Activated naive CD4-positive, alpha-beta T cell (primary cell): ENCODE measurements around the gene EXO1.

Source experiments
- DNase-seq, 4 experiments: peaks; one replicate each; lab custom pipeline; 2025; lab: John Stamatoyannopoulos, UW

Gene EXO1

GRCh38 chr1:241891296-241891695, 43.3 kb downstream of the EXO1 start:
- no peak for DNase-seq

GRCh38 chr1:241894016-241894415, 46.0 kb downstream of the EXO1 start:
- no peak for DNase-seq

- DNase-seq, result no peak
Measured at GRCh38 chr1:241895013-241895412, 47.0 kb downstream of the EXO1 start.

GRCh38 chr1:241896670-241896962, 48.6 kb downstream of the EXO1 start:
- no peak for DNase-seq

- no peak for DNase-seq
Measured at GRCh38 chr1:241899210-241899609, 51.2 kb downstream of the EXO1 start.

GRCh38 chr1:241900381-241900780, 52.4 kb downstream of the EXO1 start:
- DNase-seq, result no peak

GRCh38 chr1:241902391-241903065, 54.5 kb downstream of the EXO1 start:
- no peak for DNase-seq

- DNase-seq, result no peak
Measured at GRCh38 chr1:241916196-241916595, 68.2 kb downstream of the EXO1 start.

- DNase-seq, result no peak
Measured at GRCh38 chr1:241917487-241917886, 69.5 kb downstream of the EXO1 start.

GRCh38 chr1:241918879-241919278, 70.9 kb downstream of the EXO1 start:
- DNase-seq, result no peak

GRCh38 chr1:241924080-241924808, 76.2 kb downstream of the EXO1 start:
- no peak for DNase-seq

- no peak for DNase-seq
Measured at GRCh38 chr1:241926141-241926540, 78.1 kb downstream of the EXO1 start.

- DNase-seq, result no peak
Measured at GRCh38 chr1:241927321-241927720, 79.3 kb downstream of the EXO1 start.

- no peak for DNase-seq
Measured at GRCh38 chr1:241932845-241933244, 84.8 kb downstream of the EXO1 start.

- no peak for DNase-seq
Measured at GRCh38 chr1:241934201-241934848, 86.3 kb downstream of the EXO1 start.

GRCh38 chr1:241934866-241935265, 86.9 kb downstream of the EXO1 start:
- no peak for DNase-seq
